Activated naive CD4-positive, alpha-beta T cell treated with anti-CD3 and anti-CD28 coated beads, Interleukin-2, amount 50 U/mL, for 16 hours (primary cell): ENCODE measurements around the gene TMEM130.

Experiments used
- DNase-seq: peaks from one replicate; pipeline ENCODE4 v3.0.0-alpha.2; 2020

TMEM130 gene, protein sequence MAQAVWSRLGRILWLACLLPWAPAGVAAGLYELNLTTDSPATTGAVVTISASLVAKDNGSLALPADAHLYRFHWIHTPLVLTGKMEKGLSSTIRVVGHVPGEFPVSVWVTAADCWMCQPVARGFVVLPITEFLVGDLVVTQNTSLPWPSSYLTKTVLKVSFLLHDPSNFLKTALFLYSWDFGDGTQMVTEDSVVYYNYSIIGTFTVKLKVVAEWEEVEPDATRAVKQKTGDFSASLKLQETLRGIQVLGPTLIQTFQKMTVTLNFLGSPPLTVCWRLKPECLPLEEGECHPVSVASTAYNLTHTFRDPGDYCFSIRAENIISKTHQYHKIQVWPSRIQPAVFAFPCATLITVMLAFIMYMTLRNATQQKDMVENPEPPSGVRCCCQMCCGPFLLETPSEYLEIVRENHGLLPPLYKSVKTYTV

DNA sequence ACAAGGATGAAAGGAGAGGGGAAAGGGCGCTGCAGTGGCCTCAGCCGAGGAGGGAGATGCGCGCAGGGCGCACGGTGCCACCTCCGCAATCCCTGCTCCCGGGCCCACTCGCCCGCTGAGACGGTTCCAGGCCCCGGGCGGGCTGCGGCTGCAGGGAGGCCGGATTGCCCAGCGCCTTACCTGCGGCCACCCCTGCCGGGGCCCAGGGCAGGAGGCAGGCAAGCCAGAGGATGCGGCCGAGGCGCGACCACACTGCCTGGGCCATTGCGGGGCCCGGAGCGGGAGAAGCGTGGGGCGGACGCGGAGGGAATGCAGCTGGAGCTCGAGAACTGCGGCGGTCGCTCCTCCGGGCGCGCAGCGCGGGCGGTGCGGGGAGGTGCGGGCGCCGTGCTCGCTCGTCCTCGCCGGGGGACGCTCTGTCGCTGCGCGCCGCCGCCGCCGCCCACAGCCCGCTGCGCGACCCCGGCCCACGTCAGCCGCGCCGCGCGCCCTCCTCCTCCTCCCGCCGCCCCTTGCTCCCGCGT, at the start of gene TMEM130:
Gene TMEM130 (minus strand): TSS at position 418 of the 524 bp plus-strand sequence. CDS start 153 bp downstream, at position 265.
- peak; percentile 17 for DNase-seq

DNA sequence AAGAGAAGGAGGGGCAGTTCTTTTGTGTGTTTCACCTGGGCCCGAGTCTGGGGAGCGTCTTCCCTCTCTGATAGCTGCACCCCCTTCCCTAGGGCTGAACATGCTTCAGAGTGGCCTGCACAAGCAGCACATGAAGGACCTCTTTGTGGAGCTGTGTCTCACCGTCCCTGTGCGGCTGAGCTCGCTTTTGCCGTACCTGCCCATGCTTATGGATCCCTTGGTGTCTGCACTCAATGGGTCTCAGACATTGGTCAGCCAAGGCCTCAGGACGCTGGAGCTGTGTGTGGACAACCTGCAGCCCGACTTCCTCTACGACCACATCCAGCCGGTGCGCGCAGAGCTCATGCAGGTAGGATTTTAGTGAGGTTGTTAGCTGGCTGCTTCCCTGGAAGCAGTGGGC, 47.5 kb upstream of the TMEM130 start:
- DNase-seq, result no peak

DNA sequence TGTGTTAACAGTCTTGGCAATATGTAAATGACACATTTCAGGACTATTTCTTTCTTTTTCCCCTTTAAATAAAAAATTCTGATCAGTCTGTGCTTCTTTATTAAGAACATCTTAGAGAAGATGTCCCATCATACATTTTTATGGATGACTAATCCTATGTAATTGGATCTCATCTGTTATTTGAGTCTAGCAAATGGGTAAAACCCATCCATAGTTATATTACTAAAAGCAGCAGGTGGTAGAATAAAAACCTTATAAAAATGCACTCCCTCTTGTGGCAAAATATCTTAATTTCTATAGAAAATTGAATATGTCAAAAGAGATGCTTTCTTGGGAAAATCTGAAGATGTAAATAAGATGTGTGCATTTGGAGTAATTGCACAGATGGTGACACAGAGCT, 43.8 kb upstream of the TMEM130 start:
- DNase-seq, result no peak

DNA sequence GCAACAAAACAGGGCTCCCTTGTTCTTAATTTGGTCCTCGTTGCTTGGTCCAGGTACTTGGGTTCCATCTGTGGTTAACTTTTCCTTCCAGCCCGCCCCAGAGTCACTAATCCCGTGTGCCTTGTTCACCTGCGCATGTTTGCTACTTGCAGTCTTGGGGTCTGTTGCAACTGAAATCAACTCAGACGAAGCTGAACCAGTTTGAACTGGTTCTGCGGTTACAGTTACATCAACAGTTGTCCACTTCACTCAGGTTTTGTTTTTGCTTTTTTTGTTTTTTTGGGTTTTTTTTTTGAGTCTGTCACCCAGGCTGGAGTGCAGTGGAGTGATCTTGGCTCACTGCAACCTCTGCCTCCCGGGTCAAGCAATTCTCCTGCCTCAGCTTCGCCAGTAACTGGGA, 43.2 kb upstream of the TMEM130 start:
- DNase-seq, result no peak

DNA sequence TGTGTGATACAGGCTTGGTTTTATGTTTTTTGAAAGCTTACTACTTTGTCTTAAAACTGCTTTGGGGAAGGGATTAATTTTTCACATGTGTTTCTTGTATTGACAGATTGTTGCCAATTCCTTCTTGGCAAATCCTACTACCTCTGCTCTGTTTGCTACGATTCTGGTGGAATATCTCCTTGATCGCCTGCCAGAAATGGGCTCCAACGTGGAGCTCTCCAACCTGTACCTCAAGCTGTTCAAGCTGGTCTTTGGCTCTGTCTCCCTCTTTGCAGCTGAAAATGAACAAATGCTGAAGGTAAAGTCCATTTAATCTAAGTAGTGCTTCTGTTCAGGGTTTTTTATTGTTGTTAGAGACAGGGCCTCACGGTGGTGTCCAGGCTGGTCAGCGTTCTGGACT, 42.1 kb upstream of the TMEM130 start:
- DNase-seq, result no peak

DNA sequence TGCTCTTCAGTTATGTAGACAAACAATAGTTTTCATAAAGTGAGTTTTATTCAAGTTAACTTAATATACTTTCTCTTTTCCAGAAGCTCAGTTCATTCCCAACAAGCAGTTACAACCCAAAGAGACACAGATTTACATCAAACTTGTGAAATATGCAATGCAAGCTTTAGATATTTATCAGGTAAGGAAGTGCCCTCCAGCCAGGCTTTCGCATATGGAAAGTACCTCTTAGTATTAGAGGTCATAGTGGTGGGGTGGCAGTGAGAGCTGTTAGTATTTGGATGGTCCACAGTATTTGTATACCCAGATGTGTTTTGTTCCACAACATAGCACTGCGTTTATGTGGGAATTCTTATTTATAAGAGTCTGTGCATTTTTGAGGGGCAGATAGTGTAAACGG, 40.6 kb upstream of the TMEM130 start:
- DNase-seq, result no peak

DNA sequence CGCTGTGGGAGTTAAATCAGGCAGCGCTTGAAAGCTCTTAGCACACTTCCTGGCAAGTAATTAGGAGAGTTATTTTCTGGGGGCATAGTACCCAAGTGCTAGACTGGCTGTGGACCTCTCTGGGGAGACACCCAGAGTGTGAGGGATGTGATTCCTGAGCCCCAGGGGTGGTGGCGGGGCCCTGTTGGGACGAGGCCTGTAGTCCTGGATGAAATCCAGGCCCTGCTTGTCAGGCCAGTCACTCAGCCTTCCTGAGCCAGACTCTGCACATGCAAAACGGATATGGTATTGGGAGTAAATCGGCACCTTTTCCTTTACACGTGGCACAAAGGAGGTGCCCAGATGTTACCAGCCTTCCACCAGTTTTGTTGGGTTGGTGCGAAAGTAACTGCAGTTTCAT, 39.7 kb upstream of the TMEM130 start:
- DNase-seq, result no peak

DNA sequence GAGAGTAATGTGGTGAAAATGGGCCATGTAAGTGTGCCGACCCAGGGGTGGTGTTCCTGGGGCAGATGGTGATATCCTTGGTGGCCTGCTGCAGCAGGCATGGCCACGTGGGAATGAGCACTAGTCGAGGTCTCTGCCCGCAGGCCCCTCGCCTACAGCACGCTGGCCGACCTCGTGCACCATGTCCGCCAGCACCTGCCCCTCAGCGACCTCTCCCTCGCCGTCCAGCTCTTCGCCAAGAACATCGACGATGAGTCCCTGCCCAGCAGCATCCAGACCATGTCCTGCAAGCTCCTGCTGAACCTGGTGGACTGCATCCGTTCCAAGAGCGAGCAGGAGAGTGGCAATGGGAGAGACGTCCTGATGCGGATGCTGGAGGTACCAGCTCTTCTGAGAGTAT, 38.8 kb upstream of the TMEM130 start:
- DNase-seq, result no peak

DNA sequence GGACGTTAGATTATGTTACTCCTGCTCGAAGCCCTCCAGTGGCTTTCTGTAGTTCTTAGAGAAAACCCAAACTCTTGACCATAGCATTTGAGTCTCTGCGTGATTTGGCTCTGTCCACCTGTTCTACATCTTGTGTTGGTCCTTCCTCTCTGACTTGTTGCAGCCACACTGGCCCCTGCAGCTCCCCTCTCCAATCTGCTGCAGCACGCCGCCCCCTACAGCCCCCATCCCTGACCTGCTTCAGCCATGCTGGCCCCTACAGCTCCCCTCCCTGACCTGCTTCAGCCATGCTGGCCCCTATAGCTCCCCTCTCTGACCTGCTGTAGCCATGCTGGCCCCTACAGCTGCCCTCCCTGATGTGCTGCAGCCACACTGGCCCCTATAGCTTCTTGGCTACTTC, 37.8 kb upstream of the TMEM130 start:
- DNase-seq, result no peak

DNA sequence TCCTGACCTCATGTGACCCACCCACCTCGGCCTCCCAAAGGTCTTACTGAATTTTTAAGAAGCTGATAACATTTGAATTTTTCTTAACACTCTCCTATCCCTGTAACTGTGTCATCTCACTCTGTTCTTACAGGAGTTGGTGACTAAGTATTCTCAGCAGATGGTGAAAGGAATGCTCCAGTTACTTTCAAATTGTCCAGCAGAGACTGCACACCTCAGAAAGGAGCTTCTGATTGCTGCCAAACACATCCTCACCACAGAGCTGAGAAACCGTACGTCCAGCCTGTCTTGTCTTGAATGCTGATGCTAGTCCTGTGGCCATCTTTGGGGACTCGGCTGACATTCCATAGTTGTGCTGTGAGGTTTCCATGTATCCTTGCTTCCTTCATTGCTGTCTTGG, 33.4 kb upstream of the TMEM130 start:
- no peak for DNase-seq

DNA sequence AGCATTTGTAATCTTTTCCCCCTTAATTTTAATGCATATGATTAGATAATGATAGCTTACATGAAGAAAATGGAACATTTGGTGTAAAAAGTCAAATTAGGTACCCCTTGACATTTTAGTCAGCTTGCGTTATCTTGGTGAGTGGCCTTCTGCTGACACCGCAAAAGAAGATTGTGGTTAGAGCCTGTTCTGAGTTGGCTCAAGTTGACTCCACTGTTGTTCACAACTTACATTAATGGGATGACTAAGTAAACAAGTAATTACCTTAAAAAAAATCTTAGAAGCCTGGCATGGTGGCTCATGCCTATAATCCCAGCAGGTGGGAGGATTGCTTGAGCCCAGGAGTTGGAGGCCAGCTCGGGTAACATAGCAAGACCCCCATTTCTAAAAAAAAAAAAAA, 32.7 kb upstream of the TMEM130 start:
- no peak for DNase-seq

DNA sequence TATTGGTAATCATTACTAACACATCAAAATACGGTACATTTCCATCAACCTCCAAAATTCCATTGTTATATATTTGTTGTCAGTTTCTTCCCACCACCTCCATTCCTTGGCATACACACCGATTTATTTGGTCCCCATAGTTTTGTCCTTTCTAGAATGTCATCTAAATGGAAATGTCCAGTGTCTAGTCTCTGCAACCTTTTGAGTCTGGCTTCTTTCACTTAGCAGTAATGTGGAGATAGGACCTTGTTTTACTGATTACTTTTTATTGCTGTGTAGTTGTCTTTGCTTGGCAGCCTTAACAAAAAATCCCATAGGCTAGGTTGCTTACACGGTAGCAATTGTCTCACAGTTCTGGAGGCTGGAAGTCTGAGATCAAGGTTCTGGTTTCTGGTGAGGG, 31.0 kb upstream of the TMEM130 start:
- DNase-seq, result no peak

DNA sequence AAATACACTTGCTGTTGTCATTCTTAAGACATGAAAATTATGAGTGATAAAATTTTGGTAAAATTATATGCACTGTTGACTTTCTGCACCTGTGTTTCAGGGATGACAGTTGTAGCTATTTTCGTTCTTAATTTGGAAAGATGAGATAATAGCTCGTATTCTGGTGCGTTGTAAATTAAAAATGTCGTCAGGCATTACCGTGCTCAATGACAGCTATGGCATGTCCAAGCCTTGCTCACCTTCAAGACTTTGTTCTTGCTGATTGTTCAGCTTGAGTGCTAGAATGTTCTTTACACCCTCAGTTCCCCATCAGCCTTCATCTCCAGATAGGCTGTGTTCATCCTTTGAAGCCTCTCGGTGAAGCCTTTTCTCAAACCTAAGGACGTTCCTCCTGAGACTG, 30.0 kb upstream of the TMEM130 start:
- DNase-seq, result no peak

DNA sequence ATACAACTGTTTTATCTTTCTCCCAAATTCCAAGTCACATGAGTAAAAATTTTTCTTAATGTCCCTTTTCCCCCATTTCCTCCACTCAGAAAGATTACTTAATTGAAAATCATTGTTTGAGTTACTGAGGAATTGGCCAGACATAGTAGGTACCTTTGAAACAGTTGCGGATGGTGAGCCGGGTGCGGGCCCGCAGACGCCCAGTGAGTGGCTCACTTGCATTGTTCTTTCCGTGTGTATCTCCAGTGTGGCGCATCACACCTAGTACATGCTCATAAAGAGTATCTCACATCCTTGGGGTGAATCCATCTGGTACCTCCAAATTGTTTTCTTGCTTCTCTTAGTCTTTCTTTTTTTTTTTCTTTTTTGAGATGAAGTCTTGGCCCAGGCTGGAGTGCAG, 22.8 kb upstream of the TMEM130 start:
- DNase-seq, result no peak

DNA sequence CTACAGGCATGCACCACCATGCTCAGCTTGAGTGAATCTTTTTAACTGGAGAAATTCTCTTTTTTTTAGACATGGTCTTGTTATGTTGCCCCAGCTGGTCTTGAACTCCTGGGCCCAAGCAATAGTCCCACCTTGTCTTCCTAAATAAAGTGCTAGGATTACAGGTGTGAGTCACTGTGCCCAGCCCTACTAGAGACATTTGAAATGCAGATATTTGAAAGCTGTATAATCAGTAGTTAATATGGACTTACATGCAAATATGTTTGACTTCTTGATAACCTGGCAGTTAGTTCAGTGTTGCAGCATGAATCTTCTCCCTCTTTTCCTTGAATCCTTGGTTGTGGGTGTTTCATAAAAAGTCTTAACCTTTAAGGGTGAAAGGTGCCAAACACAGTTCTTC, 17.2 kb upstream of the TMEM130 start:
- DNase-seq, result no peak

DNA sequence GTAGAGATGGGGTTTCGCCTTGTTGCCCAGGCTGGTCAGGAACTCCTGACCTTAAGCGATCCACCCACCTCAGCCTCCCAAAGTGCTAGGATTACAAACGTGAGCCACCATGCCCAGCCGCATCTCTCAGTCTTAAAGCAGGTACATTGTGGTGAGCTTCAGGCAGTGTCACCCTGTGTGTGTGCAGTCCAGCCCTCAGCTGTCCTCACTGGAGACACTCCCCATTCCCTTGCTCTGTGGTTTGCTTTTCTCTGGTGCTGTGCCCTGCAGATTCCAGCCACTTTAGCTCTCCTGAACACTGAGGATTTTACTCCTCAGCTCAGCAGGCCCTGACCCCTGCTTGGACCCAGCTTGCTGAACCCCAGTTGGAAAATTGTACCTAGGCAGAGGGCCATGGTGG, 14.6 kb upstream of the TMEM130 start:
- no peak for DNase-seq

DNA sequence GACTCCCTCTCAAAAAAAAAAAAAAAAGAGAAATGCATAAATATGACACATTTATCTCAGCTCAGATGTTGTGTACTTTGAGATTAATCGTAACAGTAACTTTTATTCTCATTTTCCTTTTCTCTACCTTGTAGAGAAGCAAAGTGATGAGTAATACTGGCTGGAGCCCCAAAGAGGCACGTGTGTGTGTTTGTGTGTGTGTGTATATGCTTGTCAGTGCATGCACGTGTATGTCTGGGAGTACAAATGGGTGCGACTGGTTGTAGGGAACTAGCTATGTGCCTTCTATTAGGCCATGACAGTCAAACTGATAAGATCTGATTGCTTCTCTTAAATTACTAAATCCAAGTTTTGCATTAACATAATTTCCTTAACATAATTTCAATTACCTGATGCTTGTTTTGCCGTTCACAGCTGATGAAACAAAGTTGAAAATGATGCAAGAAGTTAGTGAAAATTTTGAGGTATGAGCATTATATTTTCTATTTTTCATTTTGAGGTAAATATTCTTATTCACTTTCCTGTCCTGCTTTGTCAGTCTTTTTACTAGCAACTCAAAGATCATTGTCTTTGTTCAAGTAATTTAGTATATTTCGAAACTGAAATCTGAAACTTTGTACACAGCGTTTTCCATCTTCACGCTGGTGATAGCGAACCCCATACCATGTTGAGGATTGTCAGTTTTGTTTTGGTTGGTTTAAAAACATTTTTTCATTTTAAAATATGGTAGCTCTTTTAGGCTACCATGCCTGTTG, 11.9 kb upstream of the TMEM130 start:
- no peak for DNase-seq

DNA sequence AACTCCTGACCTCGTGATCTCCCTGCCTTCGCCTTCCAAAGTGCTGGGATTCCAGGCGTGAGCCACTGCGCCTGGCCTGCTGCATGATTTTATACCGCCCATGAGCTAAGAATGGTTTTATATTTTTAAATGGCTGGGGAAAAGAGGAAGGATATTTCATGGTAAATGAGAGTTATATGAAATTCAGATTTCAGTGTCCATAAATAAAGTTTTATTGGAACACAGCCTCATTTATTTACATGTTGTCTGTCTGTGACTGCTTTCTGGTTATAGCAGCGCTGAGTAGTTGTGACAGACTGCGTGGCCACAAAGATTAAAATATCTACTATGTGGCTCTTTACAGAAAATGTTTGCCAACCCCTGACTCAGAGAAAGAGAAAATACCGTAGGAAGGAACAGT, 10.7 kb upstream of the TMEM130 start:
- DNase-seq, result no peak

DNA sequence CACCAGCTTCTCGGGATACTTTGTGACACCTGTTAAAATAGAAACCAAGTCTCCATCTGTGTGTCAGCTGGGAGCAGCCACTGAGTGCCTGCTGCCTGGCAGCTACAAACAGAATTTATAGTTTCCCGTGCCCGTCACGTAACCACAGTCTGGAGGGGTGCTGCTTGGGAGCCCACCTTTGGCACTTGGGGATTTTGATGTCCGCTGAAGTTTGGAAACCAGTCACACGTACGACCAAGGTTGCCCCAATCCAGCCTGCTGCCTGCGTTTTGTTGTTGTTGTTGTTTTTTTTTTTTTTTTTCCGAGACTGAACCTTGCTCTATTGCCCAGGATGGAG, 10.1 kb upstream of the TMEM130 start:
- DNase-seq, result no peak

DNA sequence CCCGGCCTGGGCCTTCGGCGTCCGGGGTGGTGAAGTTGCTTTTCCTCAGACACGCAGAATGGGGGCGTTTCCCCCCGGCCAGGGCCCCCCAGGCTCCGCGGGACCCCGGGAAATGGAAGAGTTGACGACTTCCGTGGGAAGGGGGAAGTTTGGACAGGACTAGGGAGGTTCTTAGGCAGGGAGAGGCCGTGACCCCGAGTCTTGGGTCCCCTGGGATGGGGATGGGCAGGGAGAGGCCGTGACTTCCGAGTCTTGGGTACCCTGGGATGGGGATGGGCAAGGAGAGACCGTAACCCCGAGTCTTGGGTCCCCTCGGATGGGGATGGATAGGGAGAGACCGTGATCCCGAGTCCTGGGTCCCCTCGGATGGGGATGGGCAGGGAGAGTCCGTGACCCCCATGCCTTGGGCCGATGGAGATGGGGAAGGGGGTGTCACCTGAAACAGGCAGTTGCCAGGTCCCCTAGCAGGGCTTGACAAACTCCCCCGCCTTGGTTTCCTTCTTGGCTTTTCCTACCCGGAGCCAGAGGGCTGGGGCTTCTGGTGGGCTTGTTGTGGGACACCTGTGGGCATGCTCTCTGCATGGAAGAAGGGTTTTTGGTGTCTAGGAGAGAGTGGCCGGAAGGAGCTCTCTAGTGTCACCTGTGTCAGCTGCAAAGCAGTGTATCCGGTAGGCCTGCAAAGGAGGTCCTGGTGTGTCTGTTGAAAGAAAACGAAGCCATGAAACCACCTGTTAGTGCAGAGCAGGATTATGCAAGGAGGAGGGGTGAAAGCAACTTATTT, 9.6 kb upstream of the TMEM130 start:
- DNase-seq, result peak; percentile 63

DNA sequence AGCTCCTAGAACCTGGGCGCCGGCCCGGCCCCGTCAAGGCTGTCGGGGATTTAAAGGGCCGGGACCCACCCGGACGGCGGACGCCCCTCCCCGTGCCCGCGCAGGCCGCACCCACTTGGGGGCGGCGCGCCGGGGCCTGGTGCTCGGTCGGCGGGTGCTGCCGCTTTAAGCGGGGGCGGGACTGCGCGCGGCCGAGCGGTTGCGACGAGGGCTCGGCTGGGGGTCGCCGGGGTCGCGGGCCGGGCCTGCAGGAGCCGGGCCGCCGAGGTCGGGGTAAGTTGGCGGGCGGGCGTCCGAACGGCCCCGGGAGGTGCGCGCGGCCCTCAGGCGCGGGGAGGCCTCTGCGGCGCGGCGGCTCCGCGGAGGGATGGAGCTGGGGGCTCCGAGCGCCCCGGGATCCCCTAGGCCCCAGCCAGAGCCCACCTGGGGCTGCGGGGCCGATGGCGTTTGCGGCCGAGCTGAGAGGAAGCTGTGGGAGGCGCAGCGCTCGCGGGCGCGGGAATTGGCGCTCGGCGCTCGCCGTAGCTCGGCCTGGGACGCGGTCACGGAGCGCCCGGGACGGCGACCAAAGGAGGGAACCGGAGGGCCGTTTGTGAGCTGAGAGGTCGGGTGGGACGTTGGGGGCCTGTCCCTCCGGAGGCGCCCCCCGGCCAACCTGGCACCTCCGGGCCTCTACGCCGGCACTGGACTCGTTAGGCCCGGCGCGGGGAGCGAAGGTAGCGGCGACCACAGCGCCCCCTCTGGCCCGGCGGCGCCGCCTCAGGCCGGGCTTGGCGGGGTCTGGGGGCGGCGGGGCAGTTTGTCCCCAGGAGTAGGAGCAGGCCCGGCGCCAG, 8.8 kb upstream of the TMEM130 start, which contains the start of gene TRRAP:
Gene TRRAP (plus strand): TSS at position 168 of the 833 bp plus-strand sequence. CDS start 2,619 bp downstream, outside the sequence.
- peak; percentile 85 for DNase-seq

DNA sequence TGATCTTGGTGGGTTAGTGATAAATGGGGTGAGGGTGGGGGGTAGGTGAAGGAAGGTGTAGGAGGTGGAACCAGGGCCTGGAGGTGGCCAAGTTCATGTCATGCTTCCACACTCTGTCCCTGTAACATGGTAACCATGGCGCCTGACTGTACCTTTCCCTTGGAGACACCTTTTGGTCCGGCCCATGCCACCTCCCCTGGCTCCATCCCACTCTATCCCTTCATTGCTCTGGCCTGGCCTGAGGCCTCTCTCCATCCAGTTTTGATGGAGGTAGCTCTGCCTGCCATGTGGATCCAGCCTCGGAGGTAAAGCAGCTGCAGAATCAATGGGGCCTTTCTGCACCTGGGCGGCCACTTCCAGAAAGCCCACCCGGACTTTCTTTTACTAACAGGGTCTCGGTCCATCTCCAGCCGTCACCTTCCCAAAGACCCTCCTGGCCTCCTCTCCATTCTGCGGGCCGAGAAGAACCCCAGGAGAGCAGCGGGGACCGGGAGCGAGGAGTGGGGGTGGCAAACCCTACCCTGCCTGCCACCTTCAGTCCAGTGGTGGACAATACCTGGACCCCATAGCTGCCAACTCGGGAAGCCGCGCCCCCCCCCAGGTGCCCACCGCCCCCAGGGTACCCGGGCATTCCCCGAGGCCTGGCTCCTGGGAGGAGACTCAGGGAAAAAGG, 8.0 kb upstream of the TMEM130 start:
- no peak for DNase-seq
